Body of pancreas (tissue), 4 donors: Measurements from ENCODE around the gene SHISA4. TPM values are rescaled to one million over a fixed set of nuclear protein-coding genes. Genes with fewer than 3 reads are reported as not detected.
A peak's percentile ranks its signal among the peaks of the same experiment; 100 is the strongest.
"Not testable (repeated sequence)": the region's sequence is repeated elsewhere in the genome, so short reads cannot be mapped to it uniquely, and the experiment has no call there.

Experiments used
- ATAC-seq: fragments of 150-250 bp; one replicate; pipeline ENCODE4 v1.9.1; 2016
- DNase-seq, 4 donors: peaks; one replicate each; pipeline ENCODE4 v3.0.0-alpha.2; 2019
- H3K27ac ChIP-seq, 4 donors: fragments of 200-600 bp; sonication (generic); 1 replicate in 3 of 4; 2 replicates in 1 of 4; pipeline versions ENCODE4 v1.5.1 to v1.6.1; 2016 to 2019; ENCODE audit warnings: mild to moderate bottlenecking in 1 of 4, mixed read lengths in 1 of 4, moderate library complexity in 1 of 4
- H3K27me3 ChIP-seq, 2 donors: fragments of 200-600 bp; sonication (generic); one replicate each; pipeline ENCODE4 v1.6.0; 2016; ENCODE audit warnings: mild to moderate bottlenecking in 1 of 2
- H3K36me3 ChIP-seq, 2 donors: fragments of 200-600 bp; sonication (generic); replicated peaks in 1 of 2; 2 replicates each; pipeline ENCODE4 v1.5.1; 2016; ENCODE audit warnings: low read depth in 2 of 2; ENCODE audit not compliant: insufficient read depth in 1 of 2
- H3K4me1 ChIP-seq: fragments of 200-600 bp; sonication (generic); one replicate; pipeline ENCODE4 v1.6.0; 2016
- H3K4me3 ChIP-seq, 2 donors: fragments of 200-600 bp; sonication (generic); 1 replicate in 1 of 2; 2 replicates in 1 of 2; pipeline ENCODE4 v1.5.1; 2016 to 2019
- H3K9me3 ChIP-seq, 3 donors: fragments of 200-600 bp; sonication (generic); 1 replicate in 2 of 3; 2 replicates in 1 of 3; pipeline ENCODE4 v1.5.1; 2016
- POLR2A ChIP-seq, 3 donors: fragments of 450-650 bp; IDR thresholded peaks; one replicate each; pipeline ENCODE4 v1.6.1; 2016; ENCODE audit warnings: antibody characterized with exemption in 3 of 3, mild to moderate bottlenecking in 2 of 3
- WGBS, 2 donors: methylation state at CpG; one replicate each; pipeline ENCODE4 v1.1.5; 2017; 5-methylcytosine and 5-hydroxymethylcytosine counted together
- intact Hi-C: fragments of 100-400 bp; cut with DNase I; formaldehyde crosslinking; loops from one replicate; pipeline ENCODE4 v1.15.1; 2023
- total RNA-seq, 2 donors: library from RNA; depleted of rRNA; stranded (reverse); fragments of >200 nt; gene quantifications; one replicate each; pipeline ENCODE4 v1.1.0, GENCODE V29; 2016
- TF ChIP-seq, protein P1 (sequence below), 7 experiments: fragments of 450-650 bp in 4 of 7; fragments of 200-600 bp in 3 of 7; sonication (generic) in 3 of 7; IDR thresholded peaks; one replicate each; pipeline ENCODE4 v1.5.1; 2016 to 2019; ENCODE audit warnings: antibody characterized with exemption in 7 of 7

The SHISA4 gene
- total RNA-seq, 2 donors from 2014 or later, result 4.6 to 8.3 TPM

DNA sequence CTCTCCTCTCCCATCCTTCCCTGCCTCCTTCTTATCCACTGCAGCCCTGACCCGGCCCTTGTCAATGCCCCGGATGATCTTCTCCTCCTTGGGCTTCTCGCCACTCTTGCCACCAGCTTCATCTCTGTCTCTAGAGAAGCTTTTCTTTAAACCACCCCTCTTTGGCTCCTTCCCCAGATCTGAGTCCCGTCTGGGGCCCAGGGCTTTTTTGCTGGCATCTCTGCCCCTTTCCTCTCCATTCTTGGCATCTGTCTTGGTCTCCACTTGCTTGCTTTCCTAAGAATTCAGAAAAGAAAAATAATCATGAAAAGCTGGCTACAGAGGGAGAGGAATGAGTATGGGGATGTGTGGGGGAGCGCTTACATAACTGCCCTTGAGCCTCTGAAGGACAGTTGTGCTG, 11.8 kb downstream of the SHISA4 start:
- Histone ChIP-seq H3K4me3 (no peak overlapping the region), H3K4me1 (no peaks in the 10 kb centered on the region), H3K9me3 (no peaks in the 10 kb centered on the region), H3K27me3 (no peaks in the 10 kb centered on the region), H3K27ac (no peak overlapping the region), H3K36me3 (no peaks in the 10 kb centered on the region)
- no peak for DNase-seq
- no peak for ATAC-seq
- intact Hi-C loops, result no loop called here
- no peak for TF ChIP-seq POLR2A (IDR thresholded peaks at IDR 0.05)
- TF ChIP-seq, protein P1, sequence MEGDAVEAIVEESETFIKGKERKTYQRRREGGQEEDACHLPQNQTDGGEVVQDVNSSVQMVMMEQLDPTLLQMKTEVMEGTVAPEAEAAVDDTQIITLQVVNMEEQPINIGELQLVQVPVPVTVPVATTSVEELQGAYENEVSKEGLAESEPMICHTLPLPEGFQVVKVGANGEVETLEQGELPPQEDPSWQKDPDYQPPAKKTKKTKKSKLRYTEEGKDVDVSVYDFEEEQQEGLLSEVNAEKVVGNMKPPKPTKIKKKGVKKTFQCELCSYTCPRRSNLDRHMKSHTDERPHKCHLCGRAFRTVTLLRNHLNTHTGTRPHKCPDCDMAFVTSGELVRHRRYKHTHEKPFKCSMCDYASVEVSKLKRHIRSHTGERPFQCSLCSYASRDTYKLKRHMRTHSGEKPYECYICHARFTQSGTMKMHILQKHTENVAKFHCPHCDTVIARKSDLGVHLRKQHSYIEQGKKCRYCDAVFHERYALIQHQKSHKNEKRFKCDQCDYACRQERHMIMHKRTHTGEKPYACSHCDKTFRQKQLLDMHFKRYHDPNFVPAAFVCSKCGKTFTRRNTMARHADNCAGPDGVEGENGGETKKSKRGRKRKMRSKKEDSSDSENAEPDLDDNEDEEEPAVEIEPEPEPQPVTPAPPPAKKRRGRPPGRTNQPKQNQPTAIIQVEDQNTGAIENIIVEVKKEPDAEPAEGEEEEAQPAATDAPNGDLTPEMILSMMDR (IDR thresholded peaks at IDR 0.05), result no peak
- WGBS, 2 donors, result 68 to 74% methylated on average over 5 of the region's 5 CpGs

DNA sequence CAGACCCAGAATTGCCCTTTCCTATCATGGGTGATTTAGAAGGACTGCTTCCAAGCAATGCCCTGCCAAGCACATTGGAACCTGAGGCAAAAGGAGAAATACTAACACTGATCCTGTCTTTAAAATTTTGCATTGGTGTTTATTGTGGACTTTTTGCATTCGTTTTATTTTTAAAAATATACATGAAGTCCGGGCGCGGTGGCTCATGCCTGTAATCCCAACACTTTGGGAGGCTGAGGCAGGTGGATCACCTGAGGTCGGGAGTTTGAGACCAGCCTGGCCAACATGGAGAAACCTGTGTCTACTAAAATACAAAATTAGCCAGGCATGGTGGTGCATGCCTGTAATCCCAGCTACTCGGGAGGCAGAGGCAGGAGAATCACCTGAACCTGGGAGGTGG, 12.3 kb downstream of the SHISA4 start:
- H3K4me3 ChIP-seq, intact Hi-C loops, H3K27ac ChIP-seq, H3K4me1 ChIP-seq, DNase-seq, H3K27me3 ChIP-seq, H3K36me3 ChIP-seq, H3K9me3 ChIP-seq, ATAC-seq: not testable (repeated sequence)
- 70 to 74% methylated on average over 6 of the region's 6 CpGs for WGBS, 2 donors

DNA sequence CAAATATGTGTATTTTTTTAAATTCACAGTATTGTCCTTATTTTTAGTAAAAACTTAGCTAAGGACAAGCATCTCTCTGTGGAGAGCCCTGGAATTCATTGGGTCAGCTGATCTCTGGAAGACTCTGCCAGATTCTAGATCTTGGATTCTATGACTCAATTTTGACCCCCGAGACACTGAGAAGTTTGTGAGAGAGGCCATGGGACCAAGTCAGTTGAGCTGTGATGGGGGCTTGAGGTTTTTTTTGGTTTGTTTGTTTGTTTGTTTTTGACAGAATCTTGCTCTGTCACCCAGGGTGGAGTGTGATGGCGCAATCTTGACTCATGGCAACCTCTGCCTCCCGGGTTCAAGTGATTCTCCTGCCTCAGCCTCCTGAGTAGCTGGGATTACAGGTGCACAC, 13.5 kb downstream of the SHISA4 start:
- Histone ChIP-seq H3K27ac (no peak overlapping the region), H3K9me3 (no peaks in the 10 kb centered on the region), H3K4me3 (no peak overlapping the region), H3K27me3 (no peaks in the 10 kb centered on the region), H3K4me1 (no peaks in the 10 kb centered on the region), H3K36me3 (no peaks in the 10 kb centered on the region)
- WGBS, 2 donors, result 80 to 85% methylated on average over 3 of the region's 3 CpGs
- DNase-seq, result no peak
- TF ChIP-seq, protein P1 (IDR thresholded peaks at IDR 0.05), result no peak
- TF ChIP-seq POLR2A (IDR thresholded peaks at IDR 0.05), result no peak
- no peak for ATAC-seq
- intact Hi-C loops, result no loop called here

DNA sequence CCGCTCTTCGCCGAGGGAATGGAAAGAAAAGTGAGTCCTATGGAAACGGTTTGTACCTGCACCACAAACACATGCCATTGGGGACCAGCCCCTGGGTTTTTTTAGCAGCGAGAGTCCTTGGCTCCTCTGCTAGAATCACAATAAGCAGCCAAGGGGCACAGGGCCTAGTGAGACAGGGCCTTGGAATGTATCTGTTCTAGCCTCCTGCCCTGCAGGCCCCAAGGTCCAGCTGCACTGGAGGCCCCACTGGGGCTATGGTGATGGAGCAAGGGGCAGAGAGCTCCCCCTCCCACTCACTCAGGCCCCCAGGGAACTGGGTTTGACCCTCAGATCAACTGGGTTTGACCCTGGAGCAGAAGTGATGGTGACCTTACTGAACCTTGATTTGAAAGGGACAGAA, 14.4 kb downstream of the SHISA4 start:
- Histone ChIP-seq H3K27ac (no peak overlapping the region), H3K9me3 (no peaks in the 10 kb centered on the region), H3K27me3 (no peaks in the 10 kb centered on the region), H3K36me3 (no peaks in the 10 kb centered on the region), H3K4me1 (no peaks in the 10 kb centered on the region), H3K4me3 (no peak overlapping the region)
- DNase-seq (peak in 2 of 4 donors; percentile 27 to 33), ATAC-seq (peak; percentile 50)
- TF ChIP-seq, protein P1 (IDR thresholded peaks at IDR 0.05), result no peak
- TF ChIP-seq POLR2A (IDR thresholded peaks at IDR 0.05), result no peak
- WGBS, 2 donors, result 70 to 88% methylated on average over 5 of the region's 5 CpGs
- intact Hi-C loops, result no loop called here

DNA sequence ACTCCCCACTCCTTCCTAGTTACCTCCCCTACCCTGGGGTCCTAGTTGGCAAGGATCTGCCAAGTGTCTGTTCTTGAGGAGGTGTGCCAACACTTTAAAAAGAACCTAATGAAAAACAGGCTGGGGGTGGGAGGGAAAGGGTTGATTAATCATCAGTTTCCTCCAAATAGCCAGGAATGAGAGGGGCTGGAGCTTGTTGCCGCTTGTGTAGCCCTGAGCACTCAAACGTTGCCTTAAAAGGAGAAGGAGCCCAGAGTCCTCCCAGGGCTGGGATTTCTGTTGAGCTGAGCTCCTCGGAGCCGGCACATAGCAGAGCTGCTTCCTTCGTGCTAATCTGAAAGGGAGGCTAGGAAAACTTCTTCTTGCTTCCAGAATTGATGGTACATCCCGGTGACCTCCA, 15.9 kb downstream of the SHISA4 start:
- peak in 1 of 4 donors; percentile 27 for DNase-seq
- Histone ChIP-seq H3K36me3 (no peaks in the 10 kb centered on the region), H3K4me3 (no peak overlapping the region), H3K9me3 (no peaks in the 10 kb centered on the region), H3K27ac (peak overlapping the region in 1 of 4 donors; percentile 16), H3K4me1 (no peaks in the 10 kb centered on the region), H3K27me3 (no peaks in the 10 kb centered on the region)
- intact Hi-C loops, result no loop called here
- 53 to 58% methylated on average over 6 of the region's 6 CpGs for WGBS, 2 donors
- no peak for TF ChIP-seq POLR2A (IDR thresholded peaks at IDR 0.05)
- TF ChIP-seq, protein P1 (IDR thresholded peaks at IDR 0.05), result no peak
- no peak for ATAC-seq
